Tibial nerve (tissue), 4 donors: ENCODE measurements around the gene FAM193A.

ENCODE experiments used
- CTCF ChIP-seq, 5 experiments: fragments of 200-600 bp in 3 of 5; fragments of 450-650 bp in 2 of 5; sonication (generic) in 3 of 5; IDR thresholded peaks; one replicate each; pipeline ENCODE4 v1.5.1; 2016 to 2019; ENCODE audit warnings: antibody characterized with exemption in 5 of 5, mild to moderate bottlenecking in 3 of 5, moderate library complexity in 2 of 5
- EP300 ChIP-seq, 2 donors: sonication (generic); formaldehyde crosslinking; IDR thresholded peaks; one replicate each; pipeline ENCODE4 v1.6.1; 2017; ENCODE audit warnings: antibody characterized with exemption in 2 of 2, mild to moderate bottlenecking in 1 of 2
- POLR2A ChIP-seq, 2 donors: fragments of 450-650 bp; IDR thresholded peaks; one replicate each; pipeline ENCODE4 v1.6.1; 2017; ENCODE audit warnings: antibody characterized with exemption in 2 of 2, mild to moderate bottlenecking in 2 of 2, moderate library complexity in 2 of 2

GRCh38 chr4:2552806-2553205, 16.4 kb downstream of the FAM193A start:
- TF ChIP-seq CTCF (IDR thresholded peaks at IDR 0.05) (no peak), POLR2A (IDR thresholded peaks at IDR 0.05) (no peak), EP300 (IDR thresholded peaks at IDR 0.05) (no peak)
